OCI-LY1 (cell line): Measurements from ENCODE around the gene PHKG2.

ENCODE experiments used
- H2AFZ ChIP-seq: fragments of 200-600 bp; sonication (generic), shearing (Covaris generic); 2 replicates; pipeline ENCODE4 v1.6.0; 2014; ENCODE audit warnings: antibody characterized with exemption, mild to moderate bottlenecking, low read length
- H3F3A ChIP-seq: fragments of 200-600 bp; sonication (generic), shearing (Covaris generic); 2 replicates; pipeline ENCODE4 v1.6.0; 2014; ENCODE audit warnings: mild to moderate bottlenecking, antibody characterized with exemption, low read length, moderate library complexity; ENCODE audit not compliant: insufficient read depth
- H3K27ac ChIP-seq: fragments of 200-600 bp; sonication (generic); 2 replicates; pipeline ENCODE4 v1.5.1; 2014; ENCODE audit warnings: low read length, mixed run types, mild to moderate bottlenecking, low read depth; ENCODE audit not compliant: poor library complexity, severe bottlenecking
- H3K27me3 ChIP-seq: fragments of 200-600 bp; sonication (generic); 2 replicates; pipeline ENCODE4 v1.6.0; 2014; ENCODE audit warnings: antibody characterized with exemption, mild to moderate bottlenecking, low read length, moderate library complexity; ENCODE audit not compliant: insufficient read depth
- H3K36me3 ChIP-seq: fragments of 200-600 bp; sonication (generic); 2 replicates; pipeline ENCODE4 v1.6.1; 2014; ENCODE audit warnings: mild to moderate bottlenecking, antibody characterized with exemption, low read length, moderate library complexity, mixed read lengths; ENCODE audit not compliant: insufficient read depth
- H3K4me1 ChIP-seq: fragments of 200-600 bp; sonication (generic); 2 replicates; pipeline ENCODE4 v1.5.1; 2014; ENCODE audit warnings: mild to moderate bottlenecking, low read length, moderate library complexity; ENCODE audit not compliant: insufficient read depth, severe bottlenecking
- H3K4me2 ChIP-seq: fragments of 200-600 bp; sonication (generic), shearing (Covaris generic); 2 replicates; pipeline ENCODE4 v1.6.1; 2014; ENCODE audit warnings: low read length
- H3K4me3 ChIP-seq: fragments of 200-600 bp; sonication (generic); 2 replicates; pipeline ENCODE4 v1.5.1; 2014; ENCODE audit warnings: low read length, low read depth, mild to moderate bottlenecking, mixed read lengths; ENCODE audit not compliant: poor library complexity, severe bottlenecking
- H3K79me2 ChIP-seq: fragments of 200-600 bp; shearing (Covaris generic); 2 replicates; pipeline ENCODE4 v1.6.1; 2016; ENCODE audit warnings: mixed run types, low read length, mixed read lengths; ENCODE audit not compliant: insufficient read depth
- H3K9ac ChIP-seq: fragments of 200-600 bp; sonication (generic), shearing (Covaris generic); 2 replicates; pipeline ENCODE4 v1.6.1; 2014; ENCODE audit warnings: mild to moderate bottlenecking, low read length, mixed read lengths
- H3K9me2 ChIP-seq: fragments of 200-600 bp; sonication (generic), shearing (Covaris generic); 2 replicates; pipeline ENCODE4 v1.6.1; 2014; ENCODE audit warnings: low read depth, mild to moderate bottlenecking, low read length, mixed read lengths
- H3K9me3 ChIP-seq: fragments of 200-600 bp; shearing (Covaris generic); 2 replicates; pipeline ENCODE4 v1.6.1; 2014; ENCODE audit warnings: low read length, mixed read lengths
- H4K20me1 ChIP-seq: fragments of 200-600 bp; sonication (generic), shearing (Covaris generic); 2 replicates; pipeline ENCODE4 v1.6.0; 2016; ENCODE audit warnings: mild to moderate bottlenecking, low read length; ENCODE audit not compliant: insufficient read depth
- CTCF ChIP-seq: fragments of 200-600 bp; sonication (generic), shearing (Covaris generic); IDR thresholded peaks from 2 replicates; pipeline ENCODE4 v1.5.1; 2017; ENCODE audit warnings: mild to moderate bottlenecking, antibody characterized with exemption, low read length, moderate library complexity, mixed read lengths
- EZH2 ChIP-seq: fragments of 200-600 bp; sonication (generic), shearing (Covaris generic); IDR thresholded peaks from 2 replicates; pipeline ENCODE4 v1.8.0; 2017; ENCODE audit warnings: borderline replicate concordance, mixed run types, mild to moderate bottlenecking, antibody characterized with exemption, low read length, moderate library complexity, mixed read lengths

Gene PHKG2

GRCh38 chr16:30722916-30723315 is 25.3 kb upstream of the PHKG2 start:
- Histone ChIP-seq H3K27me3 (no peaks in the 10 kb centered on the region), H4K20me1 (no peaks in the 10 kb centered on the region), H3F3A (no peaks in the 10 kb centered on the region), H3K4me1 (no peaks in the 10 kb centered on the region), H3K27ac (no peak overlapping the region), H3K9ac (no peak overlapping the region), H3K9me2 (no peaks in the 10 kb centered on the region), H2AFZ (no peak overlapping the region), H3K4me2 (no peak overlapping the region), H3K4me3 (no peak overlapping the region), H3K79me2 (no peaks in the 10 kb centered on the region), H3K36me3 (peaks cover 93% of the 10 kb centered on the region), H3K9me3 (no peaks in the 10 kb centered on the region)
- TF ChIP-seq EZH2 (no peak), CTCF (no peak)

GRCh38 chr16:30723725-30724355 is 24.4 kb upstream of the PHKG2 start:
- Histone ChIP-seq H4K20me1 (no peaks in the 10 kb centered on the region), H3F3A (no peaks in the 10 kb centered on the region), H3K4me2 (no peak overlapping the region), H3K4me3 (no peak overlapping the region), H3K79me2 (no peaks in the 10 kb centered on the region), H3K9me3 (no peaks in the 10 kb centered on the region), H3K9me2 (no peaks in the 10 kb centered on the region), H3K36me3 (peaks cover 95% of the 10 kb centered on the region), H3K4me1 (no peaks in the 10 kb centered on the region), H3K27ac (no peak overlapping the region), H2AFZ (no peak overlapping the region), H3K9ac (no peak overlapping the region), H3K27me3 (no peaks in the 10 kb centered on the region)
- TF ChIP-seq CTCF (no peak), EZH2 (no peak)

GRCh38 chr16:30724641-30725417 is 23.4 kb upstream of the PHKG2 start:
- Histone ChIP-seq H3K4me1 (no peaks in the 10 kb centered on the region), H2AFZ (no peak overlapping the region), H3K36me3 (peaks cover 97% of the 10 kb centered on the region), H3K9me2 (no peaks in the 10 kb centered on the region), H3K9ac (no peak overlapping the region), H3K4me3 (no peak overlapping the region), H3K4me2 (no peak overlapping the region), H3K27me3 (no peaks in the 10 kb centered on the region), H3K9me3 (no peaks in the 10 kb centered on the region), H3K27ac (no peak overlapping the region), H3F3A (no peaks in the 10 kb centered on the region), H4K20me1 (no peaks in the 10 kb centered on the region), H3K79me2 (no peaks in the 10 kb centered on the region)
- TF ChIP-seq CTCF (no peak), EZH2 (no peak)
